Stimulated activated CD4-positive, alpha-beta T cell treated with anti-CD3 and anti-CD28 coated beads, TNF-alpha, amount 100 ng/mL, for 4 hours (primary cell): ENCODE results near the gene PGLYRP4.

Experiments
- DNase-seq, 3 experiments: peaks; one replicate each; pipeline ENCODE4 v3.0.0-alpha.2; 2020; ENCODE audit warnings: low read depth in 3 of 3

Gene PGLYRP4

DNA sequence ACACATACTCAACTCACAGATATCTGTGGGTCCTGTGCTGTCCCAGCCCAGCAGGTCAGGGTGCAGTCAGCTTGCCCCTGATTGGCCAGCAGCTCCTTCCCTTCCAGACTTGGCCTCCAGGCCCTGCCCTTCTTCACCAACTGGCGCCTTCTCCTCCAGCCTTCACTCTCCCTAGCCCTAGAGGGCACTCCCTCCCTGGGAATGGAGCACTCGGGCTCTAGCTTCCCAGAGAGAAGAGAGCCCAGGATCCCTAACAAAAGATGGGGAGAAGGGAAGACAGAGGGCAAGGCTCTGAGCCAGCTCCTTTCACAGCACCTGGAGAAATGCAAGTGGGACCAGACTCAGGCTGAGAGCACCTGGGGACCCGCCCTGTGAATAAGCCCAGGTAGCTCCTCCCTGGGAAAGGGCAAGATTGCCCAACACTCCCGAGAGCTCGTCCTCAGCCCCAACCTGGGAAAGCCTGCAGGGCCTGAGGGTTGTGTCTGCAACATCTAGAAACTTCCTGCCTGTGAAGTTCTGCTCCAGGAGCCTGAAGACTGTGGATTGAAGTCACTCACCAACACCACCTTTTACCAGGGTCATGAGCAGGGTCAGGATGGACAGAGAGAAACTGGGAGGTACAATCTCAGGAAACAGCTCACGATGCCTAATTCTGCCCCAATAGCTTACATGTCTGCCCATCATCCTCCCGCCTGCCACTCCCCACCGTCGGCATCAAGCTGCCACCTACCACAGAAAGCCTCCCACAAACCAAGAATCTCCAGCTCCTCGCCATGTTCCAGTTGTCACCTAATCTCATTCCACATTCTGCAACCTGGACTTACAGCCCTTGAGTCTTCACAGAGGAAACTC, at the start of gene PGLYRP4:
TSS of gene PGLYRP4 (minus strand) at position 331 of the 852 bp plus-strand sequence. CDS start 909 bp downstream, outside the sequence.
- DNase-seq, result no peak

GRCh38 chr1:153397924-153398651, 49.4 kb upstream of the PGLYRP4 start:
- no peak for DNase-seq

DNA sequence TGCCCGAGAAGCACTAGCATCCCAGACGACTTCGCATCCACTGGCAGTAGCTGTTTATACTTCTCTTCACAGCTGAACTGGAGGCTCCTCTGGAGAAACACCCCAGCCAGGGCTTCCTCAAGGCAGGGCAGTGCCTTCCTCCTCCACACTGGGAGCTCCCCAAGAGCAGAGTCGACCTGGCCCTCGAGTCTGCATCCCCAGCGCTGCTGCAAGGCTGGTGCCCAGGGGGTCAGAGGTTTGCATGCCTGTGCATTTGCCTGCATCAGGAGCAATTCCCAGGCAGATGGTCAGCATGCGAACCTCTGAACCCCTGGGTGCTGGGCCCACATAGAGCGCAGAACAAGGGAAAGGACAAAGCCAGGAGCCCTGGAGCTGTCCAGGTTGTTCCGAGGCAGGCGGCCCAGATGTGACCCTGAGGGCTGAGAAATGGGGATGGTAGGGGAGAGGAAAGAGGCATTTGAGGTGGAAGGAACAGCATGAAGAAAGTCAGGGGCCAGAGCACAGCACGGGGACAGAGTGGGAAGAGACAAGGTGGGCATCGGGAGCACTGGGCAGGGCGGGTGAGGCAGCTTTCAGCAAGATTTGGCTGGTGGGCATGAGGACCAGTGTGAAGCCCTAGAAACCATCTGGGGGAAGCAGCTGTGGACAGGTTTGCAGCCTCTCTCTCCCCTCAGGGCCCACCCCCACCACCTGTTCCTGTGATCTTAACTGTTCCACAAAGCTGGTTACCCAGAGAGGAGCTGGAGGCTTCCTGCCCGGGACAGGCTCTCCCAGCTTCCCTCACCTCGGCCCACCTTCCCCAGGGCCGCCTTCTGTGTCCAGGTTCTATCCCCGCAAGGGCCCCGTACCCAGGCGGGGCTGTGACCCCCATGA, 48.6 kb upstream of the PGLYRP4 start:
- DNase-seq, result no peak

DNA sequence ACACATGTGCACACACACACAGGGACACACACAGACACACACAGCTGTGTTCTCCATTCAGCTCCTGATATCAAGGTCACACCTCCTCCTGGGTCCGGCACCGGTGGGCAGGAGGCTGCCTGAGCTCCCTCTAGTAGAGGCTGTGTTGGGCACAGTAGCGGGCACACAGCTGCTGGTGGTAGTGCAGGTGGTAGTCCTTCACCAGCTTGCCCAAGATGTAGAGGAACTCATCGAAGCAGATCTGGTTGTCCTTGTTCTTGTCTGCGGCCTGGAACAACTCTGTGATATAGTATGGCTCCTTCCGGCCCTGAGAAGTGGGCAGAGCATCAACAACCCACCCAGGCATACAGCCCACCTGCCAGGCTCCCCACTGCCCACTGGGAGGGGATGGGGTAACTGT, 47.8 kb upstream of the PGLYRP4 start:
- DNase-seq, result no peak

DNA sequence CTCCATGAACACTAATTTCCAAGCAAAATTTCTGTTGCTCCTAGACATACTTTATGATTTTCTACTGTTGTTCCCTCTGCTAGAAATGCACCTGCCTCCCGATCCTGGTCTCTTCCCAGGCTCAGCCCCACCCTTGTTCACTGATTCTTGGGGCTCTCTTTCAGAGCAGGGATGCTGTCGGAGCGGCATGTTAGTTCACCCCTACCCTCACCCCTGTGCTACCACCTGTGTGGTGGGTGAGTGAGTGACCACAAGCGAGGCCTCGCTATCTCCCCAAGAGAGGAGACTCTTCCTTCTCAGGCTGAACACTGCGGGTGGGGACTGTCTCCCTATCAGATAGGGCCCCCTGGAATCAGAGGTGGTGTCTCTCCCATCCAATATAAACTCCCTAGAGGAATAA, 47.1 kb upstream of the PGLYRP4 start:
- no peak for DNase-seq

DNA sequence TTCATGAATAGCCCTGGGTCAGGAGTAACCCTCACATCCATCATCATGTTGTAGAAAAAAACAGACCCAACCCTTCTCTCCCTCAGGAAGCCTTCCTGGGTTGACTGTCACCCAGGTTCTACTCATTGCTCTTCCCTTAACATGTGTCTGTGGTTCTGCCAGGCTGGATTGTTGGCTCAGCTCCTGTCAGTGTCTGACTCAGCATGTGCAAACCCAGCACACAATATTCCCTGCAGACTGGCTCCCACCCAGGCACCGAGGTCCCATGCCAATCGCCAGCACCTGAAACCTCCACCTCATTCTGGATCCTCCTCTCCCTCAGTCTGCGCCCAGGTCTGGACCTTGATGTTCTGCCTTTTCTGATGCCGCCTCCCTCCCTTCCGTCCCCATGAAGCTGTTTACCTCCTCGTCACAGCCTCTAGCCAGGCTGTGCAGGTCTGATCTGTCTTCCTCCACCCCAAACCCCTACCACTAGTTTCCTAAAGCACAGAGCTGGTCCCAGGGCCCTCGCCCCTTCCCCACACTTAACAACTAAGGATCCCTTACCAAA, 46.6 kb upstream of the PGLYRP4 start:
- DNase-seq, result no peak

GRCh38 chr1:153394391-153394790, 45.8 kb upstream of the PGLYRP4 start:
- DNase-seq, result no peak

GRCh38 chr1:153393926-153394325, 45.3 kb upstream of the PGLYRP4 start:
- DNase-seq, result no peak

DNA sequence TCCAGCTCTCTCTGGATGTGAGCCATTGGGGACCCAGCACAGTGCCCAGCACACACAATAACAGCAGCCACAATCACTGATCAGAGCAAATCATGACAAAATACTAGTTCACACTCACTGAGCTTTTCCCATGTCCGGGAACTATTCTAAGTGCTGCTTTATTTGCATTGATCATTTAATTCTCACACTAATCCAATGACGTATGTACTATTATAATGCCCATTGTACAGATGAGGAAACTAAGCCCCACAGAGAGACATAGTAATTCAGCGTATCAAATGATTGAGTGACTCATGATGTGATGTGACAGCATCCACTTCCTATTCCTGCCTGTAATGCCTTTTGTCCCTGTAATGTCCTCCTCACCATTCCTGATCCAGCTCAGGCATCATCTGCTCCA, 44.2 kb upstream of the PGLYRP4 start:
- no peak for DNase-seq

DNA sequence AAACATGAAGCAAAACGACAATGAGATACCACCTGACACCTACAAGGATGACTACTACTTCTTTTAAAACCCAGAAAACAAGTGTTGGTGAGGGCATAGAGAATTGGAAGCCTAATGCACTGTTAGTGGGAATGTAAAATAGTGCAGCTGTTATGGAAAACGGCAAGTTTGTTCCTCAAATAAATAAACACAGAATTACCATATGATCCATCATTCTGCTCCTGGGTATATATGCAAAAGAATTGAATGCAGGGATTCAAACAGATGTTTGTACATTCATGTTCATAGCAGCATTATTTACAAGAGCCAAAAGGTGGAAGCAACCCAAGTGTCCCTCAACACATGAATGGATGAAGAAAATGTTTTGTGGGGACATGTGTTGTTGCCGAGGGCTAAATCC, 43.6 kb upstream of the PGLYRP4 start:
- DNase-seq, result no peak

GRCh38 chr1:153390938-153391710, 42.5 kb upstream of the PGLYRP4 start, which contains the start of gene S100A8:
S100A8 (minus strand) TSS chr1:153391073; CDS start chr1:153390535, 538 bp downstream.
- no peak for DNase-seq

- no peak for DNase-seq
Measured at GRCh38 chr1:153389973-153390879, 41.6 kb upstream of the PGLYRP4 start.

- DNase-seq, result no peak
Measured at GRCh38 chr1:153389401-153389800, 40.8 kb upstream of the PGLYRP4 start.

- DNase-seq, result no peak
Measured at GRCh38 chr1:153387785-153388184, 39.1 kb upstream of the PGLYRP4 start.

DNA sequence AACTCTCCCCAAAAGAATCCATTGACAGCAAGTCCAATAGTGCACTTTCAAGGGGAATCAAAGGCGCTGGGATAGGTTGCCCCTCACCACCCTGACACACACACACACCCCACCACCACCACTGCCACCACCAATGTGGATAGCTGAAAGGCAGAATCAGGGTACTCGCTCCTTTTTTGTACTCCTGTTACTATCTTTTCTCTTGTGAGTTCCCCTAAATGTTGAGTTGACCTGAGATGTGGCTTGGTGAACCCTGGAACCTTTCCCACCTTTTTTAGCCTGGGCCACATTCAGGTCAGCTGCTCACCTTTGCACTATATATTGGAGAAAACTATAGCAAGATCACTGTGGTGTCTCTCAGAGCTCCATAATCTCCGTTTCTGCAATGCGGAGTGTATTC, 38.4 kb upstream of the PGLYRP4 start:
- DNase-seq, result no peak

DNA sequence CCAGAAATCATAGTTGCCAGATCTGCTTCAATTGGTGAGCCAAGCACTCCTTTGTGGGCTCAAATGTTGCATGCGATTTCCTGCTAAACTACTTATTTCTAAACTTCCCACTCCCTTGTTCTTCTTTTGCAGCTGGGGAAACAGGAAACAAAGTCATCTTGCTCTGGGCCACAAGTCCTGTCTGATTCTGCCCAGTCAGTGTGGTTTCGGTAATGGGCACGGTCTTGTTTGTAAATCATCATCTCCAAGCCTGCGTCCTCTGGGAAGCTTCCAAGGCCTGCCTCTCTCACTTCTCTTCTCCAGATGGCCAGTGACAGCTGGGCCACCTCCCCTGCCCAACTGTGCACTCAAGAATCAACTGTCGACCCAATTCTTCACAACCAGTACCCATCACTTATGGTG, 37.9 kb upstream of the PGLYRP4 start:
- no peak for DNase-seq

DNA sequence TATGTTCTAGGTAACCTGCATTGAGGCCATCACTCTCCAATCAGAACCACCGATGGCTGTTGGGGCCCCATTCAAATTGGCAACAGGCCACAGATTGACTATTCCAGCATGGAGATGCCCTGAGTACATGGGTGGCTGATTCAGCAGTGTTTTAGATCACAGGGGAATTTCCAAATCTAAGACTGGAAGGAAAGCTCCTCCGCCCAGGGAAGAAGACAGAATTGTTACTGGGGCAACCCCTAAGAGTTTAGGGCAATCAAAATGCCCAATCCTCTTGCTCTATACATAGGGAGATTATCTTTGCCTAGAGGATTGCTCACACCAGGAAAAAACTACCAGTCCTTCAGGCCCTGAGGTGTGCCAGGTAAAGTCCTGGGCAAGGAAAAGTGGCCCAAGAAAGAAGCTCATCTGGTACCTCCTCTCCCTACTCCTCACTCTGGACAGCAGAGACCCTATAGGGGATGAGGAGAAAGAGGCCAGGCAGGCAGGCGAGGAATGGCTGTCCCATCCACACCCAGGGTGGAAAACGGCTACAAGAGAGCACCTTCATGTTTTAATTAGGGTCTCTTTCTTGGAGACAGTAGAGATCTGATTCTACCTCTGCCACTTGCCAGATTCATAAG, 36.4 kb upstream of the PGLYRP4 start:
- no peak for DNase-seq

DNA sequence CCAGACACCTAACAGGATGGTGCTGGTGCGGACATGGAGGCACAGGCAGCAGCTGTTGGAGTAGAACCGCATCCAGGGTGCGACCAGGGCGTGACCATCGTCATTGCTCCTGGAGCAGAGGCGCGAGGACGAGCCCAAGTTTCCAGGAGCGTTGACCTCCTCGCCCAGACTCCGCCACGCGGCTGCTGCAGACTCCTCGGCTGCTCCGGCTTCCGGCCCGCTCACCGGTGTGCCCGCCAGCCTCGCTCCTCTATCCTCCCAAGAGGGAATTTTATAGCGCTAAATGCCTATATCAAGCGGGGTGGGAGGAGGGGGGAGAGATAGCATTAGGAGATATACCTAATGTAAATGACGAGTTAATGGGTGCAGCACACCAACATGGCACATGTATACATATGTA, 32.1 kb upstream of the PGLYRP4 start:
- no peak for DNase-seq

GRCh38 chr1:153379591-153379990, 30.9 kb upstream of the PGLYRP4 start:
- DNase-seq, result no peak
